Measurements from ENCODE around the gene RALGAPB. TPM values are rescaled to one million over a fixed set of nuclear protein-coding genes. Genes with fewer than 3 reads are reported as not detected.

Gene RALGAPB
- polyA plus RNA-seq, 1 of the 3 experiments (the other 2 are of a cell fraction) = 10.8 TPM

DNA sequence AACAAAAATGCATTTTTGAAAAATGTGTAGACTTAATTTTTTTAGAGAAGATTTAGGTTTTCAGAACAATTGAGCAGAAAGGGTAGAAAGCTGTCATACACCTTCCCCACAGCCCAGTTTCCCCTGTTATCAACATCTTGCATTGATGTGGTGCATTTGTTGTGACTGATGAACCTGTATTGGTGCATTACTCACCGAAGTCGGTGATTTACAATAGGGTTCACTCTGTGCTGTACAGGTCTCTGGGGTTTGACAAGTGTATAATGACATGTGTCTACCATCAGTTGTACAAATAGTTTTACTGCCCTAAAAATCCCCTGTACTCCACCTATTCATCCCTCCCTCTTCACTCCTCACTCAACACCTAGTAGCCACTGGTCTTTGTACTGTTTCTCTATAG lies 84.5 kb downstream of the RALGAPB start (continued):
- TF ChIP-seq MAX (IDR thresholded peaks at IDR 0.05; ENCODE audit: low read depth) = no peak
- TF ChIP-seq ELF1 (IDR thresholded peaks at IDR 0.05) = no peak
- no peak for TF ChIP-seq TEAD4 (IDR thresholded peaks at IDR 0.05; ENCODE audit: borderline replicate concordance, insufficient read depth)
- TF ChIP-seq, protein P1, sequence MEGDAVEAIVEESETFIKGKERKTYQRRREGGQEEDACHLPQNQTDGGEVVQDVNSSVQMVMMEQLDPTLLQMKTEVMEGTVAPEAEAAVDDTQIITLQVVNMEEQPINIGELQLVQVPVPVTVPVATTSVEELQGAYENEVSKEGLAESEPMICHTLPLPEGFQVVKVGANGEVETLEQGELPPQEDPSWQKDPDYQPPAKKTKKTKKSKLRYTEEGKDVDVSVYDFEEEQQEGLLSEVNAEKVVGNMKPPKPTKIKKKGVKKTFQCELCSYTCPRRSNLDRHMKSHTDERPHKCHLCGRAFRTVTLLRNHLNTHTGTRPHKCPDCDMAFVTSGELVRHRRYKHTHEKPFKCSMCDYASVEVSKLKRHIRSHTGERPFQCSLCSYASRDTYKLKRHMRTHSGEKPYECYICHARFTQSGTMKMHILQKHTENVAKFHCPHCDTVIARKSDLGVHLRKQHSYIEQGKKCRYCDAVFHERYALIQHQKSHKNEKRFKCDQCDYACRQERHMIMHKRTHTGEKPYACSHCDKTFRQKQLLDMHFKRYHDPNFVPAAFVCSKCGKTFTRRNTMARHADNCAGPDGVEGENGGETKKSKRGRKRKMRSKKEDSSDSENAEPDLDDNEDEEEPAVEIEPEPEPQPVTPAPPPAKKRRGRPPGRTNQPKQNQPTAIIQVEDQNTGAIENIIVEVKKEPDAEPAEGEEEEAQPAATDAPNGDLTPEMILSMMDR (IDR thresholded peaks at IDR 0.05) = no peak
- no peak for TF ChIP-seq MXI1 (IDR thresholded peaks at IDR 0.05; ENCODE audit: low read depth, low read length)
- TF ChIP-seq, protein P2, sequence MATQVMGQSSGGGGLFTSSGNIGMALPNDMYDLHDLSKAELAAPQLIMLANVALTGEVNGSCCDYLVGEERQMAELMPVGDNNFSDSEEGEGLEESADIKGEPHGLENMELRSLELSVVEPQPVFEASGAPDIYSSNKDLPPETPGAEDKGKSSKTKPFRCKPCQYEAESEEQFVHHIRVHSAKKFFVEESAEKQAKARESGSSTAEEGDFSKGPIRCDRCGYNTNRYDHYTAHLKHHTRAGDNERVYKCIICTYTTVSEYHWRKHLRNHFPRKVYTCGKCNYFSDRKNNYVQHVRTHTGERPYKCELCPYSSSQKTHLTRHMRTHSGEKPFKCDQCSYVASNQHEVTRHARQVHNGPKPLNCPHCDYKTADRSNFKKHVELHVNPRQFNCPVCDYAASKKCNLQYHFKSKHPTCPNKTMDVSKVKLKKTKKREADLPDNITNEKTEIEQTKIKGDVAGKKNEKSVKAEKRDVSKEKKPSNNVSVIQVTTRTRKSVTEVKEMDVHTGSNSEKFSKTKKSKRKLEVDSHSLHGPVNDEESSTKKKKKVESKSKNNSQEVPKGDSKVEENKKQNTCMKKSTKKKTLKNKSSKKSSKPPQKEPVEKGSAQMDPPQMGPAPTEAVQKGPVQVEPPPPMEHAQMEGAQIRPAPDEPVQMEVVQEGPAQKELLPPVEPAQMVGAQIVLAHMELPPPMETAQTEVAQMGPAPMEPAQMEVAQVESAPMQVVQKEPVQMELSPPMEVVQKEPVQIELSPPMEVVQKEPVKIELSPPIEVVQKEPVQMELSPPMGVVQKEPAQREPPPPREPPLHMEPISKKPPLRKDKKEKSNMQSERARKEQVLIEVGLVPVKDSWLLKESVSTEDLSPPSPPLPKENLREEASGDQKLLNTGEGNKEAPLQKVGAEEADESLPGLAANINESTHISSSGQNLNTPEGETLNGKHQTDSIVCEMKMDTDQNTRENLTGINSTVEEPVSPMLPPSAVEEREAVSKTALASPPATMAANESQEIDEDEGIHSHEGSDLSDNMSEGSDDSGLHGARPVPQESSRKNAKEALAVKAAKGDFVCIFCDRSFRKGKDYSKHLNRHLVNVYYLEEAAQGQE (IDR thresholded peaks at IDR 0.05; ENCODE audit: low read depth, low read length) = no peak

- DNase-seq = no peak
- H3F3A ChIP-seq (replicated peaks; ENCODE audit: insufficient read depth) = no peaks in the 10 kb centered on the region
- ChIA-PET CTCF (interaction anchor here (0.9 kb wide), 1 partner anchor 10 kb away, joined by 3 read pairs; no protein-coding TSS in a partner anchor), POLR2A (no interaction called here)
- H3K27me3 ChIP-seq (ENCODE audit: insufficient read depth) = no peaks in the 10 kb centered on the region
- no peak for TF ChIP-seq FOSL2 (IDR thresholded peaks at IDR 0.05; ENCODE audit: borderline replicate concordance, low read depth)
- no peak for TF ChIP-seq YY1 (IDR thresholded peaks at IDR 0.05; ENCODE audit: low read depth)
- no peak for TF ChIP-seq MEF2A (IDR thresholded peaks at IDR 0.05; ENCODE audit: borderline replicate concordance, low read depth)
- no peak for TF ChIP-seq RFX5 (IDR thresholded peaks at IDR 0.05; ENCODE audit: low read length)
- H3K27ac ChIP-seq (ENCODE audit: low read depth in 2 of 2, low read length in 1 of 2) = no peak overlapping the region; a peak in 1 of 4 replicates
- H3K36me3 ChIP-seq (replicated peaks in 1 of 2; ENCODE audit: control insufficient read depth in 1 of 2, insufficient read depth in 2 of 2, low read length in 1 of 2) = peaks cover 79 to 82% of the 10 kb centered on the region in 2 experiments
- H4K20me1 ChIP-seq (ENCODE audit: insufficient read depth) = no peaks in the 10 kb centered on the region
- H2AFZ ChIP-seq (ENCODE audit: low read depth) = no peak overlapping the region
- no peak overlapping the region for H3K4me3 ChIP-seq (ENCODE audit: low read depth in 2 of 2, low read length in 1 of 2)
- H3K9ac ChIP-seq = no peak overlapping the region
- H3K79me2 ChIP-seq (ENCODE audit: insufficient read depth) = 0 out of 2 replicates have a peak, but pooled peaks cover 5% of the 10 kb centered on the region
- 96% methylated on average over 3 of the region's 3 CpGs for WGBS (ENCODE audit: low lambda C conversion rate)
- no peaks in the 10 kb centered on the region for H3K9me3 ChIP-seq
- no peak overlapping the region for H3K4me2 ChIP-seq
- H3K9me2 ChIP-seq = no peaks in the 10 kb centered on the region
- 0 out of 4 replicates have a peak, but pooled peaks cover 0 to 4% of the 10 kb centered on the region in 2 experiments for H3K4me1 ChIP-seq (ENCODE audit: control insufficient read depth in 1 of 2, insufficient read depth in 2 of 2, low read depth in 1 of 2, low read length in 1 of 2)
These were observed 86.1 kb downstream of the RALGAPB start for GRCh38 chr20:38558596-38559360.

Measured in SK-N-SH (cell line).